T follicular helper cell (primary cell): ENCODE measurements around the gene SP6.

ENCODE experiments used
- DNase-seq: peaks from one replicate; pipeline ENCODE4 v3.0.0-alpha.2; 2020; ENCODE audit warnings: low read depth
- total RNA-seq, 2 experiments: gene quantifications; one replicate each; lab custom pipeline; 2026; lab: John Stamatoyannopoulos, UW

The SP6 gene
- total RNA-seq: 0.04 to 0.12 reads per million in 2 experiments

- peak; percentile 38 for DNase-seq
Measured at GRCh38 chr17:47850692-47851573, at the start of gene SP6. TSS of gene SP6 (minus strand) at chr17:47851163. CDS start at chr17:47848429, 2,734 bp downstream.

DNA sequence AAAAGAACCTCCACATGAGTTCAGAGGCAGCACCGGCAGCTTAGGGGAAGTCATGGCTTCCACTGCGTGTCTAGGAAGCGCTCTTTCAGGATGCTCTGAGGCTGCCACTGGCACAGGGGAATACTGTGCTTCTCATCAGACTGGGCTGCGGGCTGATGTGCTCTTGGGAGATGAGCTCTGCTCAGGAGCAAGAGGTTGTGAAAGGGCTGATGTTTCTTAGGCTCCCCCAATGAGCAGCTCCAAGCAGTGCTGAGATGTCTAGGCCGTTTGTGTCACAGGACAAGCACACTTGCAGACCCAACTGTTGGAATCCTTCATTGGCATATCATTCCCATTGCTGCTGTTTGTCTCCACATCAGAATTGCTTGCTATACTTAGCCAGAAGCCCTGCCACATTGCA lies 48.7 kb upstream of the SP6 start:
- DNase-seq: no peak

DNA sequence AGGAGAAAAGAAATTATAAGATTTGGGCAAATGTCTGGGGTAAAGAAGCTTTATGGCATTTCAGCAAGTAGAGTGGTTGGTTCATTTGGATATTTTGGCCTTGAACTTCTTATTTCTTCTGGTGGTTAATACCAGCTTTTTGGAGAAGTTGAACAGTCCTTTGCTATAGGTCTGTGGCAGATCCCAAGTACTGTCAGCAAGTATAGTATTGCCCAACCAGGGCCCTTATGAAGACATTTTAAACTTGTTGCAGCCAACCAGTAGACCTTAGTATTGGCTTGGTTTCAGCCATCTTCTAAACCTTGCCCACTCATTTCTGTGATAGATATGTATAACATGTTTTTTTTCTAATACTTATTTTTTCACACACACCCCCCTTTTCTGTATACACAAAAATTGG lies 47.3 kb upstream of the SP6 start:
- no peak for DNase-seq

- DNase-seq: no peak
Measured at GRCh38 chr17:47897561-47897960, 46.6 kb upstream of the SP6 start.

DNA sequence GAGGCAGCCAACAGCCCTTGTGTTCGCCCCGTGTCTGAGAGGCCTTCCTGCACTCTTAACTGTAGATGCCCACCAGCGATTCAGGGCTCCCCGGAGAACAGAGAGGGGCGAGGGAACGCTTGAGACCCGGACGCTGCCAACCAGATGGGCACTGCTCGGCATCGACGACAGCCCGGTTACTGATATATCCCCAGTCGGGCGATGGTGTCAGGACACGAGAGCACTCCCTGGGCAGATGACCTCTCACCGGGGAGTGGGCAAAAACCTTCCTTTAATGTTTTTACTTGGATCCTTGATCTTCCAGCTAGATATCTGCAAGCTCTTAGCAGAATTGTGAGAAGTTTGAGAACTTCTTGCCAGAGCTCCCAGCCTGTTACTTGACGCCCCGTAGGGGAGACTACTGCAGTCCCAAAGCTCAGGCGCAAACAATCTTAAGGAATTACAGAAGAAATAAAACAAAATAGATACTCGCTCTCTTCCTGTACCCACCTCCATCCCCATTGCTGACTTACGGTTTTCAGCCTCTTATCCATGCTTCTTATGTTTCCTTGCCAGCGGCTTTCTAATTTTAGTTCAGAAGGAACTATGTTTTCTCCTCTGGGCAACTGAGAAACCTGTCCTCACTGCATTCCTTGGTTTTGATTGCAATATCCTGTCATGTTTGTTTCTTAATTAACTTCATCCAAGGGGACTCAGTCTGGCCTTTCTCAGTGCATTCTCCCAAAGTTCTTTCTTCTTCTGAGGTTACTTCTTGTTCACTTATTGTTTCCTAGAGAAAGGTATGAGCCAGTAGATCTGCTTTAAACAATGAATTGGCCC lies 45.9 kb upstream of the SP6 start:
- DNase-seq: no peak

DNA sequence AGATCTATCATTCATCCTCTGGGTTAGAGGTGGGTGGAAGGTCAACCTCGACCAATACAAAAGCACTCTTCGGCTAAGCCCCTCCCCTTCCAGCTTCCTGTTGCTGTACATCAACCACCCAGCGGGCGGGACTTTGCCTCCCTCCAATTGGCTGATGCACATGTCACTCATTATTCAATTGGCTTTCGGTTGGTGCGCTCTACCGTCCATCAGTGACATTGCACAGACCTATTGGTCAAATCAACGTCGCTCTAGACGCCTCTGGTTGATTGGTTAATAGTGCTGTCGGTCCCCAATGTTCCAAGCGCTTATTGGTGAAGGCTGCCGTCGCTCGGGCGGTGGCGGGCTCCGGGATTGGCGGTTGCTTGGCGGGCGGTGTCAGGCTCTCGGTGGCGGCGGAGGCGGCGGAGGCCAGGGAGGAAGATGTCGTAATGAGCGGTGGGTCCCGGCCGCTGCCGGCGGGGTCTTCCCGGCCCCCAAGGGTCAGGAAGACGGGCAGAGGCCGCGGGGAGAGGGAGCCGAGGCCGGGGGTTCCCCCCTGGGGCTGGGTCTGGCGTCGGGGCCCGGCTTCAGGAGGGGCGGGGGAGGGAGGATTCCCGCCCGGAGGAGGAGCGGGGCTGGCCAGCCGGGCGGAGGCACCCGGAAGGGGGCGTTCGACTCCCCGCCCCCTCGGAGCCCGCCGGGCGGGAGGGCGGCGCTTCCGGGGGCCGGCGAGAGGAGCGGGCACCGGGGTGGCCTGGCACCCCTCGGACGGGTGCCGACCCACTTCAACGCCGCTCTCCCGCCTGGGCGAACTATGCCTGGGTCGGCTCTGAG lies 45.1 kb upstream of the SP6 start, which contains the start of gene SP2:
TSS of gene SP2 (plus strand) at position 381 of the 816 bp plus-strand sequence. CDS start at position 432, 51 bp downstream.
- DNase-seq: peak; percentile 98

GRCh38 chr17:47895347-47895855 lies 44.4 kb upstream of the SP6 start:
- DNase-seq: no peak

DNA sequence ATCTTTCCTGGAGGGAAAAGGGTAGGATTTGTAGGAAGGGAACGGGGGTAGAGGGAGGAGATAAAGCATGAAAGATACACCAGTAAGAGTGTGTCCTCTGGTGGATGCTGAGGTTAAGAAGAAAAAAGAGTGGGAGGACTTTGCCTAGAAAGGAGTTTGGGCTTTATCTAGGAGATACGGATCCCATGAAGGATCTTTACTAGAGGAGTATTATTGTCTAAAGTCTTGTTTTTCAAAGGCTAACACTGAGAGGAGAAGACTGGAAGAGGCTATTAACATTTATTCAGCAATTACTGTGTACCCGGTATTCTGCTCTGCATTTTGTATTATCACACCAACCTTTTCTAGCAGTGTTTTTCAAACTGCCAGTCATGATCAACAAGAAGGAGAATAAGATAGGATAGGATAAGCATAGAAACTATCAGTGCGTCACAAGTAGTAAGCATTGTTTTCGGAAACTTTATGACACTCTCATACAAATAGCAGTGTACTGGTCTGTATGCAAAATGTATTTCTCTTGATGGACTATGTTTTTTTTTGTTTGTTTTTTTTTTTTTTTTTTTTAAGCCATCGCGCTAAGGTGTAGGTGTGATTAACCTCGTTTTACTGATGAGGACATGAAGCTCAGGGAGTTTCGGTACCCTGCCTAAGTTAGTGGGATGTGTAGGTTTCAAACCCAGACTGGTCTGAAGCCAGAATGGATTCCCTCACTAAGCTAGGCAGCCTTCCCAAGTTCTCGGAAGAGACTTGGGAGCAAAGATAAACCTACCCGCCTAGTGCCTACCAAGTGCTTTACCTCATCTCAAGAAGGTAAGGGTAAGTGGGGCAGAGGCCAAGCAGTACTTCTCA lies 43.8 kb upstream of the SP6 start:
- DNase-seq: no peak

DNA sequence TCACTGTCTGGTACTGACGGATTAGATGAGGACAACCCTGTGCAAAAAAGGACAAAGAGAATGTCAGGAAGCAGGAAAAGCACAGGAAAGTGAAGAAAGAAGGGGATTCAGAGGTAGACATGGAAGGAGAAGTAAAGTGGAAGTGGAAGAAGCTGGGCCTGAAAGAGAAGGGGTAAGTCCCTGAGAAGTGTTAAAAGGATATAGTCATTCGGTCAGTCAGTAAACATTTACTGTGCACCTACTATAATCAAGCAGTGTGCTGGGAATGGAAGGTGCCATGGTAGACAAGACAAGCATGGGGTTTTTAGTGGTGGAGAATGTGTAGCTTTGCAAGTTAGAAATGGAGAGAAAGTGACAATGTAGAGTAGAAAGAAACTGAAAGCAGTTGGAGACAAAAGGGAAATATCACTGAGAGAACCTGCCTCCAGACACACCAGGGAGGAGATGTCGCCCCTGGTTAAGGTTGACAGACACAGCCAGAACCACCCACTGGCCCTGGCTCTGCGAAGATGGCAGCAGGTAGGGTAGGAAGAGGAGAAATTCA lies 40.7 kb upstream of the SP6 start:
- DNase-seq: no peak

DNA sequence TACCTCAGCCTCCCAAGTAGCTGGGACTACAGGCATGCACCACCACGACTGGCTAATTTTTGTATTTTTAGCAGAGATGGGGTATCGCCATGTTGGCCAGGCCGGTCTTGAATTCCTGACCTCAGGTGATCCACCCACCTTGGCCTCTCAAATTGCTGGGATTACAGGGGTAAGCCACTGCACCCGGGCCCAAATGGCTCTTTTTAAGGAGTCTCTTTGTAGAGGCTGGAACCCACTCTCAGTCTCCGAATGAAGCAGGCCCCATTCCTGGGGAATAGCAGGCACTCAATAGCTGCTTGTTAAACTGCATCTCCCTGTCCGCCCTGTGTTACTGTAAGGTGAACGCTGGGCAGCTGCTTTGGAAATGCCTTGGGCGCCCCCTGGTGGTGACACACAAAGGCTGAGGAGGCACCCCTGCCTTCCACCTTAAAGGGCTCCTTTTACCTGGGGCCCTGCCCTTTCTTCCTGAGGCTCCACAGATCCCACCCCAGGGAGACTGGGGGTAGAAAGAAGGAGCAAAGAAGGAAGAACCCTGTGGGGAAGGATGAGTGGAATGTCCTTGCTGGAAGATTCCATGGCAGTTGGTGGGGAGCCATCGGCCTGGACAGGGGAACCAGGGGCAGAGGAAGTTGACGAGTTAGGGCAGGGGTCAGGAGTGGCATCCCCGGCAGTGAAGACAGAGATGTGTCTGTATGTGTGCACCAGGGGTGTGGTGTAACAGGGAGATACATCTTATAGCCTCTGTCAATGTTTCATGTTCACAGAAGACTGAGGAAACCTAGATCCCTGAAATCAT lies 39.0 kb upstream of the SP6 start:
- DNase-seq: peak; percentile 86

DNA sequence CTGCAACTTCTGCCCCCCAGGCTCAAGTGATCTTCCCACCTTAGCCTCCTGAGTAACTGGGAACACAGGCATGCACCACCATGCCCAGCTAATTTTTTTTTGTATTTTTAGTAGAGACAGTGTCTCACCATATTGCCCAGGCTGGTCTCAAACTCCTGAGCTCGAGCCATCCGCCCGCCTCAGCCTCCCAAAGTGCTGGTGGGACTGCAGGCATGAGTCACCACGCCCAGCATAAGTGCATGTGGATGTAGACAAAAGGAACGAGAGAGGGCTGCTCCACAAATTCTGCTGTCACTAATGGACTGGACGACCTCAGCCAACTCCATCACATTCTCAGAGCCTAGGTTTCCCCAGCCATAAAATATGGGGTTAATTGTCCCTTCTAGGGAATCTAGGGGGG lies 37.3 kb upstream of the SP6 start:
- DNase-seq: no peak

GRCh38 chr17:47884905-47885730 lies 34.2 kb upstream of the SP6 start:
- no peak for DNase-seq

GRCh38 chr17:47884427-47884740 lies 33.4 kb upstream of the SP6 start:
- DNase-seq: no peak

DNA sequence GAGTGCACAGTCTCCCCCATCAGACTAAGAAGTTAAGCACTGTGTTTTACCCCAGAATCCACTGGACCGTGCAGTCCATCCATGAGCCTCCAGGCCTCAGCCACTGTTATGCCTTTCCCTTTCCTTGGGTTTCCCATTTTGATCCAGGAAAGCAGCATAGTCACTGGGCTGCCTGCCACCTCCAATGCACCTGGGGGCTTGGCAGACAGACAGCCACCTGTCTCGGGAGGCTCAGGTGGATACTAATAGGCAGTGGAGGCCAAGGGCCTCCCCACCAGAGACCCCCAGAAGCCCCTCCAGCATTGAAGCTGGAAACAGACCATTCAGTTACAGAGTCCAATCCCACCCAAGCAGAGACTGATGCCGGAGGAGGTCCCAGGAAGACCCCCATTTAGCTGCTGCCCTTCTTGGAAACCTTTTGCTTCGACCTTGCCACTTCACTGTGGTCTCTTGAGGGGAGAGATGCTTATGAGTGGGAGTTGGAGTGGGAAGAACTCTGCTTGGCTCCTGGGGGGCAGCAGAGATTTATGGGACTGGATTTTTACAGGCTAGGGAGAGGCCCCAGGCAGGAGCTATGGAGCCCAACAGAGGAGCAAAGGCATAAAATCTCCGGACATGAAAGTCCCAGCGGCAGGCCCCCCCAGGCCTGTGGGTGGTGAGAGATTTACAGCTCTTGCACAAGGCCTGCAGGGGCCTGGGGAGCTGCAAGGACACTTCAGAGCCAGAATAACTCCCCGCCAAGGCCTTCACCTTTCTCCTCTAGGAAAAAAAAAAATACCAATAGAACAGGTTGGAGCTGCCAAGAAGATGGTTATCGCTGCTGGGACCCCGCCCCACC lies 32.8 kb upstream of the SP6 start:
- no peak for DNase-seq

DNA sequence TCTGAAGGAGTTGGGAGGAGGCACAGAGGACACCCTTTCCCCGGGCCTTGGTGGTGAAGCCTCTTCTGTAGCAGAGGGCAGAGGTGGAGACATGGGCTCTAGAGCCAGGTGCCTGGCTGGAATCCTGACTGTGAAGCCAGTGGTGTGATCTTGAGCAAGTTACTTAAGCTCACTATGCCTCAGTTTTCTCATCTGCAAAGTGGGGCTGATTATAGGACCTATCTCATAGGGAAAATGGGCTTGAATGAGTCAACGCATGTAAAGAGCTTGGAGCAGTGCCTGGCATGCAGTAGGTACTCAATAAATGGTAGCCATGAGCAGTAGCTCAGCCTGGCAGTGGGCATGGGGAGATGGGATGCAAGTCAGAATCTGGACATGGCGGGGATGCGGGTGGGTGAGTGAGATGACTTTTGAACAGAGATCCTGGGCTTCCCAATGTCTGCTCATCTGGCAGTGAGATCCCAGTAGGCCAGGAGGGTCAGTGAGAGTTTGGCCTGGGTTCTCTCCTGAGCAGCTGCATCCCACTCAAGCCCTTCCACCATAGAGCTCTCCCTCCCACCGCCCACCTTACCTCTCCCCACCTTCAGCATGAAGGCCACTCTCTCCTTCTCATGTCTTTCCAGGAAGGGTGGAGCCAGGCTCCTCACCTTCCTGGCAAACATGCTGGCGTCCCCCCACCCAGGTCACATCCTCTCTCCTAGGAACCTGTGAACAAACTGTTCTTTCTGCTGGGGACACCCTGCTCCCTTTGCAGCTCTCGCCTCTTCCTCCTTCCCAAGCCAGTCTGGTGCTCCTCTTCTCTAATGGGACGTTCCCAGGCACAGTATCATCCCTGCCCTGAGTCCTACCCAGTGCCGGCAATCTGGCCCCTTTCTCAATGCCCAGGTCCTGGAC lies 32.0 kb upstream of the SP6 start:
- DNase-seq: no peak

DNA sequence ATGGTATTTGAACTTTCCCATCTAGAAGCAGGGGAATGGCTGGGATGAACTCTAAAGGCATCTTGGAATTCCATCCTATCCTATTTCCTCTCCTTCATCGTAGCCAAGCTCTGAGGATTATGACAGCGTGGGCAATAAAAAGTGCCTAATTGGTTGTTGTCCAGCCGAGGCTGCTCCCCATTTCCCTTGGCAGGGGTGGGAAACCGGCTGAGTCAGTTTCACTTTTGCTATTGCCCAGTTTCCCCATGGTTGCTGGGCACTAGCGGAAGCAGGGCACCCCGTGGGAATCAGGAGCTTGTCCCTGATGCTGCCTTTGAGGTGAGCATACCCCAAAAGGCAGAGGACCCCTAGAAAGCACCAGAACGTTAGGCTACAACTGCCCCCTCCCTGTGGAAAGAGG lies 31.3 kb upstream of the SP6 start:
- DNase-seq: no peak
